HepG2 (cell line): Measurements from ENCODE around the gene AHNAK.

ENCODE experiments used
- CREM ChIP-seq, 2 experiments: sonication (generic) in 1 of 2; formaldehyde crosslinking in 1 of 2; IDR thresholded peaks; 2 replicates each; pipeline versions ENCODE4 v1.4.0 to v1.6.1; 2016 to 2020; ENCODE audit warnings: antibody characterized with exemption in 1 of 2, mild to moderate bottlenecking in 1 of 2, missing genetic modification reagents in 1 of 2
- JUND ChIP-seq: sonication (generic); formaldehyde crosslinking; IDR thresholded peaks from 2 replicates; pipeline ENCODE4 v1.8.0; 2022; ENCODE audit warnings: mild to moderate bottlenecking, missing genetic modification reagents
- KAT7 ChIP-seq: IDR thresholded peaks from 2 replicates; pipeline ENCODE4 v1.6.1; 2018; ENCODE audit warnings: borderline replicate concordance, missing compliant biosample characterization
- KDM5A ChIP-seq: fragments of 200-600 bp; sonication (generic); IDR thresholded peaks from 2 replicates; pipeline ENCODE4 v1.7.0; 2018; ENCODE audit warnings: antibody characterized with exemption, mild to moderate bottlenecking, low read length, borderline replicate concordance
- MEIS1 ChIP-seq: sonication (generic); formaldehyde crosslinking; IDR thresholded peaks from 2 replicates; pipeline ENCODE4 v1.9.0; 2021; ENCODE audit warnings: mild to moderate bottlenecking, missing genetic modification reagents, moderate library complexity, borderline replicate concordance
- TBP ChIP-seq: sonication (generic); formaldehyde crosslinking; IDR thresholded peaks from 2 replicates; pipeline ENCODE4 v1.5.0; 2020; ENCODE audit warnings: missing genetic modification reagents
- ZNF296 ChIP-seq: sonication (generic); formaldehyde crosslinking; conservative IDR thresholded peaks from 2 replicates; pipeline ENCODE4 v1.5.0; 2020; ENCODE audit warnings: mild to moderate bottlenecking, missing genetic modification reagents
- ZNF782 ChIP-seq: sonication (generic); formaldehyde crosslinking; IDR thresholded peaks from 2 replicates; pipeline ENCODE4 v1.4.0; 2020; ENCODE audit warnings: missing genetic modification reagents, mild to moderate bottlenecking, borderline replicate concordance
- TF ChIP-seq, protein P1 (sequence below): sonication (generic); formaldehyde crosslinking; IDR thresholded peaks from 2 replicates; pipeline ENCODE4 v1.9.0; 2021; ENCODE audit warnings: missing genetic modification reagents, borderline replicate concordance
- TF ChIP-seq, protein P2 (sequence below): sonication (generic); formaldehyde crosslinking; IDR thresholded peaks from 2 replicates; pipeline ENCODE4 v1.4.0; 2020; ENCODE audit warnings: missing genetic modification reagents, low read depth, mild to moderate bottlenecking, borderline replicate concordance

DNA sequence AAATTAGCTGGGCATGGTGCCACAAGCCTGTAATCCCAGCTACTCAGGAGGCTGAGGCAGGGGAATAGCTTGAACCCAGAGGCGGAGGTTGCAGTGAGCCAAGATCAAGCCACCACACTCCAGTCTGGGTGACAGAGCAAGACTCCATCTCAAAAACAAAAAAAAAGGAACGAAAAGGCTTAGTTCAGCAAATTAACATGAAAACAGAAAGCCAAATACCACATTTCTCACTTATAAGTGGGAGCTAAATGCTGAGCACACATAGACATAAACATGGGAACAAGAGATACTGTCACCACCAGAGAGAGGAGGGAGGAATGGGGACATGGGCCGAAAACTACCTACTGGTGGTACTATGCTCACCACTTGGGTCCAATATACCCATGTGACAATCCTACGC, 89.1 kb downstream of the AHNAK start:
- TF ChIP-seq, protein P1, sequence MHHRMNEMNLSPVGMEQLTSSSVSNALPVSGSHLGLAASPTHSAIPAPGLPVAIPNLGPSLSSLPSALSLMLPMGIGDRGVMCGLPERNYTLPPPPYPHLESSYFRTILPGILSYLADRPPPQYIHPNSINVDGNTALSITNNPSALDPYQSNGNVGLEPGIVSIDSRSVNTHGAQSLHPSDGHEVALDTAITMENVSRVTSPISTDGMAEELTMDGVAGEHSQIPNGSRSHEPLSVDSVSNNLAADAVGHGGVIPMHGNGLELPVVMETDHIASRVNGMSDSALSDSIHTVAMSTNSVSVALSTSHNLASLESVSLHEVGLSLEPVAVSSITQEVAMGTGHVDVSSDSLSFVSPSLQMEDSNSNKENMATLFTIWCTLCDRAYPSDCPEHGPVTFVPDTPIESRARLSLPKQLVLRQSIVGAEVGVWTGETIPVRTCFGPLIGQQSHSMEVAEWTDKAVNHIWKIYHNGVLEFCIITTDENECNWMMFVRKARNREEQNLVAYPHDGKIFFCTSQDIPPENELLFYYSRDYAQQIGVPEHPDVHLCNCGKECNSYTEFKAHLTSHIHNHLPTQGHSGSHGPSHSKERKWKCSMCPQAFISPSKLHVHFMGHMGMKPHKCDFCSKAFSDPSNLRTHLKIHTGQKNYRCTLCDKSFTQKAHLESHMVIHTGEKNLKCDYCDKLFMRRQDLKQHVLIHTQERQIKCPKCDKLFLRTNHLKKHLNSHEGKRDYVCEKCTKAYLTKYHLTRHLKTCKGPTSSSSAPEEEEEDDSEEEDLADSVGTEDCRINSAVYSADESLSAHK (CRISPR knock-in tag) = no peak
- TF ChIP-seq ZNF782 = no peak
- TF ChIP-seq MEIS1 (CRISPR knock-in tag) = no peak
- no peak for TF ChIP-seq TBP (CRISPR knock-in tag)
- TF ChIP-seq ZNF296 (CRISPR knock-in tag) = no peak
- no peak for TF ChIP-seq KAT7 (CRISPR knock-in tag)
- no peak for TF ChIP-seq JUND
- TF ChIP-seq, protein P2, sequence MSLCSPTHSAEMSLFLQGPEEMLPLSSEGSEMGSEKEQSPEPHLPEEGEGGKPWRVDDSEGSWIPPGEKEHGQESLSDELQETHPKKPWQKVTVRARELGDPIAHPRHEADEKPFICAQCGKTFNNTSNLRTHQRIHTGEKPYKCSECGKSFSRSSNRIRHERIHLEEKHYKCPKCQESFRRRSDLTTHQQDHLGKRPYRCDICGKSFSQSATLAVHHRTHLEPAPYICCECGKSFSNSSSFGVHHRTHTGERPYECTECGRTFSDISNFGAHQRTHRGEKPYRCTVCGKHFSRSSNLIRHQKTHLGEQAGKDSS = no peak
- no peak for TF ChIP-seq KDM5A
- no peak for TF ChIP-seq CREM (IDR thresholded peaks at IDR 0.05)
- no peak for TF ChIP-seq CREM (CRISPR knock-in tag; IDR thresholded peaks at IDR 0.05)
